ENCODE data around the gene OPN1MW3.
"Not testable (repeated sequence)": the region's sequence is repeated elsewhere in the genome, so short reads cannot be mapped to it uniquely, and the experiment has no call there.

The OPN1MW3 gene

GRCh38 chrX:154257282-154257681, at the start of gene OPN1MW3:
Gene OPN1MW3 (plus strand): TSS chrX:154257582. CDS start chrX:154257620, 38 bp downstream.
- not testable (repeated sequence) for DNase-seq

- not testable (repeated sequence) for DNase-seq
Observed at GRCh38 chrX:154209670-154210418, 47.5 kb upstream of the OPN1MW3 start.

GRCh38 chrX:154211057-154211456, 46.3 kb upstream of the OPN1MW3 start:
- not testable (repeated sequence) for DNase-seq

GRCh38 chrX:154211499-154211898, 45.9 kb upstream of the OPN1MW3 start:
- not testable (repeated sequence) for DNase-seq

GRCh38 chrX:154219456-154219855, 37.9 kb upstream of the OPN1MW3 start, which contains the start of gene OPN1MW2:
Gene OPN1MW2 (plus strand): TSS chrX:154219756. CDS start chrX:154219816, 60 bp downstream.
- DNase-seq: not testable (repeated sequence)

GRCh38 chrX:154225292-154225691, 32.1 kb upstream of the OPN1MW3 start:
- DNase-seq: not testable (repeated sequence)

GRCh38 chrX:154226706-154227105, 30.7 kb upstream of the OPN1MW3 start:
- not testable (repeated sequence) for DNase-seq

- not testable (repeated sequence) for DNase-seq
Observed at GRCh38 chrX:154231443-154231842, 25.9 kb upstream of the OPN1MW3 start.

- not testable (repeated sequence) for DNase-seq
Observed at GRCh38 chrX:154233620-154234019, 23.8 kb upstream of the OPN1MW3 start.

GRCh38 chrX:154238939-154239559, 18.3 kb upstream of the OPN1MW3 start:
- not testable (repeated sequence) for DNase-seq

- DNase-seq: not testable (repeated sequence)
Observed at GRCh38 chrX:154239982-154240503, 17.3 kb upstream of the OPN1MW3 start.

- not testable (repeated sequence) for DNase-seq
Observed at GRCh38 chrX:154247377-154248045, 9.9 kb upstream of the OPN1MW3 start.

- DNase-seq: not testable (repeated sequence)
Observed at GRCh38 chrX:154248076-154248475, 9.3 kb upstream of the OPN1MW3 start.

- not testable (repeated sequence) for DNase-seq
Observed at GRCh38 chrX:154258711-154259110, 1.3 kb downstream of the OPN1MW3 start.

- not testable (repeated sequence) for DNase-seq
Observed at GRCh38 chrX:154263072-154263471, 5.7 kb downstream of the OPN1MW3 start.

GRCh38 chrX:154269245-154269644, 11.9 kb downstream of the OPN1MW3 start:
- DNase-seq: not testable (repeated sequence)

GRCh38 chrX:154284489-154285338, 27.3 kb downstream of the OPN1MW3 start:
- DNase-seq: not testable (repeated sequence)

GRCh38 chrX:154286406-154286805, 29.0 kb downstream of the OPN1MW3 start:
- DNase-seq: not testable (repeated sequence)

All from erythroblast (primary cell).